Thyroid gland (tissue), 4 donors: ENCODE data around the gene OAS1.

ENCODE experiments used
- CTCF ChIP-seq, 6 experiments: fragments of 200-600 bp in 3 of 6; fragments of 450-650 bp in 3 of 6; sonication (generic) in 3 of 6; IDR thresholded peaks; one replicate each; pipeline ENCODE4 v1.5.1; 2016 to 2019; ENCODE audit warnings: antibody characterized with exemption in 6 of 6, mild to moderate bottlenecking in 2 of 6, inconsistent platforms in 1 of 6, moderate library complexity in 1 of 6
- POLR2A ChIP-seq, 2 donors: fragments of 450-650 bp; IDR thresholded peaks; one replicate each; pipeline ENCODE4 v1.6.1; 2017; ENCODE audit warnings: antibody characterized with exemption in 2 of 2, mild to moderate bottlenecking in 2 of 2, moderate library complexity in 1 of 2

GRCh38 chr12:112927475-112927874 is 20.7 kb downstream of the OAS1 start:
- TF ChIP-seq CTCF (IDR thresholded peaks at IDR 0.05) (no peak), POLR2A (IDR thresholded peaks at IDR 0.05) (no peak)
